Esophagus squamous epithelium (tissue), 4 donors: ENCODE results near the gene RFLNA.
"Not testable (repeated sequence)": the region's sequence is repeated elsewhere in the genome, so short reads cannot be mapped to it uniquely, and the experiment has no call there.

ENCODE experiments used
- CTCF ChIP-seq, 6 experiments: fragments of 450-650 bp in 4 of 6; fragments of 200-600 bp in 2 of 6; sonication (generic) in 2 of 6; IDR thresholded peaks; one replicate each; pipeline ENCODE4 v1.5.1; 2016 to 2019; ENCODE audit warnings: antibody characterized with exemption in 6 of 6, mild to moderate bottlenecking in 4 of 6, moderate library complexity in 4 of 6
- POLR2A ChIP-seq, 4 donors: fragments of 450-650 bp; IDR thresholded peaks; one replicate each; pipeline ENCODE4 v1.6.1; 2017; ENCODE audit warnings: antibody characterized with exemption in 4 of 4, mild to moderate bottlenecking in 4 of 4, moderate library complexity in 3 of 4

- TF ChIP-seq CTCF, POLR2A (IDR thresholded peaks at IDR 0.05): not testable (repeated sequence)
Observed at GRCh38 chr12:124322999-124323328, 28.1 kb downstream of the RFLNA start.
